Fibroblast of lung (primary cell): ENCODE results near the gene UBE2G1. TPM values are rescaled to one million over a fixed set of nuclear protein-coding genes. Genes with fewer than 3 reads are reported as not detected.

ENCODE experiments used
- DNase-seq, 2 donors: peaks; one replicate each; pipeline versions ENCODE4 v3.0.0 to v3.0.0-alpha.2; 2010; ENCODE audit warnings: low read depth in 2 of 2
- H2AFZ ChIP-seq: 2 replicates; pipeline ENCODE4 v1.5.1; 2012; ENCODE audit warnings: low read length, control low read depth, inconsistent platforms
- H3K27ac ChIP-seq: 2 replicates; pipeline ENCODE4 v1.5.1; 2011; ENCODE audit warnings: low read length, control low read depth; ENCODE audit not compliant: insufficient read depth
- H3K27me3 ChIP-seq: 2 replicates; pipeline ENCODE4 v1.5.1; 2011; ENCODE audit warnings: mild to moderate bottlenecking, low read length; ENCODE audit not compliant: control insufficient read depth, insufficient read depth
- H3K36me3 ChIP-seq: 2 replicates; pipeline ENCODE4 v1.5.1; 2011; ENCODE audit warnings: low read length; ENCODE audit not compliant: control insufficient read depth, insufficient read depth
- H3K4me1 ChIP-seq: 2 replicates; pipeline ENCODE4 v1.5.1; 2011; ENCODE audit warnings: low read length; ENCODE audit not compliant: control insufficient read depth, insufficient read depth; ENCODE audit errors: extremely low read depth
- H3K4me2 ChIP-seq: 2 replicates; pipeline ENCODE4 v1.5.1; 2011; ENCODE audit warnings: low read length, control low read depth; ENCODE audit not compliant: insufficient read depth; ENCODE audit errors: extremely low read depth
- H3K4me3 ChIP-seq, 4 experiments: fragments of 200-600 bp in 1 of 4; sonication (generic) in 1 of 4; replicated peaks in 1 of 4; 2 replicates each; pipeline ENCODE4 v1.5.1; 2011 to 2016; ENCODE audit warnings: low read length in 4 of 4, low read depth in 3 of 4, mild to moderate bottlenecking in 3 of 4, control low read depth in 2 of 4, inconsistent platforms in 1 of 4, mixed read lengths in 1 of 4; ENCODE audit not compliant: insufficient read depth in 1 of 4; ENCODE audit errors: control extremely low read depth in 1 of 4
- H3K79me2 ChIP-seq: 2 replicates; pipeline ENCODE4 v1.5.1; 2012; ENCODE audit warnings: mild to moderate bottlenecking, low read length, inconsistent platforms; ENCODE audit not compliant: control insufficient read depth, insufficient read depth
- H3K9ac ChIP-seq: 2 replicates; pipeline ENCODE4 v1.5.1; 2011; ENCODE audit warnings: mild to moderate bottlenecking, low read length, control low read depth; ENCODE audit not compliant: insufficient read depth
- H3K9me3 ChIP-seq: 2 replicates; pipeline ENCODE4 v1.5.1; 2012; ENCODE audit warnings: low read depth, low read length; ENCODE audit not compliant: control insufficient read depth, insufficient read depth
- H4K20me1 ChIP-seq: 2 replicates; pipeline ENCODE4 v1.5.1; 2011; ENCODE audit warnings: low read length; ENCODE audit not compliant: control insufficient read depth, insufficient read depth; ENCODE audit errors: extremely low read depth
- CTCF ChIP-seq, 2 donors: IDR thresholded peaks in 1 of 2; conservative IDR thresholded peaks in 1 of 2; 1 replicate in 1 of 2; 2 replicates in 1 of 2; pipeline ENCODE4 v1.5.1; 2011 to 2012; ENCODE audit warnings: low read length in 2 of 2, control low read depth in 1 of 2, inconsistent platforms in 1 of 2, low read depth in 1 of 2, mild to moderate bottlenecking in 1 of 2
- EZH2 ChIP-seq: IDR thresholded peaks from 2 replicates; pipeline ENCODE4 v1.5.1; 2012; ENCODE audit warnings: low read length, control low read depth, mild to moderate bottlenecking; ENCODE audit errors: missing control alignments
- polyA plus RNA-seq, 2 donors: library from polyadenylated mRNA; depleted of rRNA in 1 of 2; stranded (reverse) in 1 of 2; unstranded in 1 of 2; fragments of >200 nt; gene quantifications; 2 replicates each; pipeline ENCODE4 v1.2.1, GENCODE V29; 2011 to 2012; ENCODE audit warnings: missing spikeins in 1 of 2
- total RNA-seq: library from RNA; depleted of rRNA; stranded (reverse); fragments of >200 nt; gene quantifications from 2 replicates; pipeline ENCODE4 v1.2.1, GENCODE V29; 2014

The UBE2G1 gene
- total and polyA plus RNA-seq, 2 donors (not counting 1 experiment from before 2014, with no cell fraction given), result 30.7 to 48.4 TPM

- no peak overlapping the region for H3K9ac ChIP-seq
- DNase-seq, result no peak
These were observed 20.7 kb upstream of the UBE2G1 start for GRCh38 chr17:4387137-4387536.

GRCh38 chr17:4386406-4386805 is 19.9 kb upstream of the UBE2G1 start:
- DNase-seq, result peak in 1 of 2 donors; percentile 25
- Histone ChIP-seq H3K9me3 (no peaks in the 10 kb centered on the region), H4K20me1 (no peaks in the 10 kb centered on the region), H3K27me3 (no peaks in the 10 kb centered on the region), H3K4me3 (no peak overlapping the region), H3K79me2 (no peaks in the 10 kb centered on the region), H3K27ac (no peak overlapping the region), H3K4me2 (no peak overlapping the region), H3K4me1 (no peaks in the 10 kb centered on the region), H3K36me3 (no peaks in the 10 kb centered on the region), H3K9ac (no peak overlapping the region), H2AFZ (no peak overlapping the region)
- TF ChIP-seq EZH2, result no peak
- TF ChIP-seq CTCF (conservative IDR thresholded peaks at IDR 0.05 in 1 of 2, IDR thresholded peaks at IDR 0.05 in 1 of 2; ENCODE audit: low read depth in 1 of 2, low read length in 2 of 2), result no peak

More at GRCh38 chr17:4387137-4387536, 20.7 kb upstream of the UBE2G1 start:
- Histone ChIP-seq H3K4me3 (no peak overlapping the region), H3K27ac (no peak overlapping the region), H3K27me3 (no peaks in the 10 kb centered on the region), H3K36me3 (no peaks in the 10 kb centered on the region), H3K79me2 (no peaks in the 10 kb centered on the region), H2AFZ (no peak overlapping the region), H3K4me2 (no peak overlapping the region), H3K9me3 (no peaks in the 10 kb centered on the region), H3K4me1 (no peaks in the 10 kb centered on the region), H4K20me1 (no peaks in the 10 kb centered on the region)
- TF ChIP-seq EZH2 (no peak), CTCF (conservative IDR thresholded peaks at IDR 0.05 in 1 of 2, IDR thresholded peaks at IDR 0.05 in 1 of 2; ENCODE audit: low read depth in 1 of 2, low read length in 2 of 2) (no peak)

- H3K27me3 ChIP-seq, result no peaks in the 10 kb centered on the region
- no peaks in the 10 kb centered on the region for H3K4me1 ChIP-seq
- no peak overlapping the region for H3K4me3 ChIP-seq
- no peaks in the 10 kb centered on the region for H3K9me3 ChIP-seq
- no peak for TF ChIP-seq CTCF (conservative IDR thresholded peaks at IDR 0.05 in 1 of 2, IDR thresholded peaks at IDR 0.05 in 1 of 2; ENCODE audit: low read depth in 1 of 2, low read length in 2 of 2)
- no peak for TF ChIP-seq EZH2
- no peak overlapping the region for H3K4me2 ChIP-seq
- DNase-seq, result no peak
- H3K36me3 ChIP-seq, result no peaks in the 10 kb centered on the region
- H2AFZ ChIP-seq, result no peak overlapping the region
- no peaks in the 10 kb centered on the region for H4K20me1 ChIP-seq
- no peak overlapping the region for H3K27ac ChIP-seq
- H3K79me2 ChIP-seq, result no peaks in the 10 kb centered on the region
- no peak overlapping the region for H3K9ac ChIP-seq
These were observed 15.5 kb upstream of the UBE2G1 start for GRCh38 chr17:4381690-4382671.
